ENCODE measurements around the gene CRHR1.
"Not testable (repeated sequence)": the region's sequence is repeated elsewhere in the genome, so short reads cannot be mapped to it uniquely, and the experiment has no call there.

CRHR1 gene

GRCh38 chr17:45851873-45852272 lies 67.8 kb downstream of the CRHR1 start:
- DNase-seq: no peak
- in situ Hi-C loops (cut with MboI; ENCODE audit: low pct_unique_long_range_greater_than_20kb, low sequenced_read_pairs): no loop called here

- peak; percentile 60 for DNase-seq
- in situ Hi-C loops (cut with MboI; ENCODE audit: low pct_unique_long_range_greater_than_20kb, low sequenced_read_pairs): no loop called here
Measured at GRCh38 chr17:45852535-45853297, 68.6 kb downstream of the CRHR1 start.

GRCh38 chr17:45854209-45854608 lies 70.1 kb downstream of the CRHR1 start:
- in situ Hi-C loops (cut with MboI; ENCODE audit: low pct_unique_long_range_greater_than_20kb, low sequenced_read_pairs): no loop called here
- no peak for DNase-seq

- no peak for DNase-seq
- in situ Hi-C loops (cut with MboI; ENCODE audit: low pct_unique_long_range_greater_than_20kb, low sequenced_read_pairs): no loop called here
Measured at GRCh38 chr17:45855691-45856336, 71.7 kb downstream of the CRHR1 start.

- in situ Hi-C loops (cut with MboI; ENCODE audit: low pct_unique_long_range_greater_than_20kb, low sequenced_read_pairs): no loop called here
- peak; percentile 47 for DNase-seq
Measured at GRCh38 chr17:45857977-45858708, 74.0 kb downstream of the CRHR1 start.

GRCh38 chr17:45861165-45861564 lies 77.0 kb downstream of the CRHR1 start:
- no peak for DNase-seq
- in situ Hi-C loops (cut with MboI; ENCODE audit: low pct_unique_long_range_greater_than_20kb, low sequenced_read_pairs): no loop called here

- DNase-seq; in situ Hi-C loops (cut with MboI; ENCODE audit: low pct_unique_long_range_greater_than_20kb, low sequenced_read_pairs): not testable (repeated sequence)
Measured at GRCh38 chr17:45862127-45862526, 78.0 kb downstream of the CRHR1 start.

- in situ Hi-C loops (cut with MboI; ENCODE audit: low pct_unique_long_range_greater_than_20kb, low sequenced_read_pairs): no loop called here
- no peak for DNase-seq
Measured at GRCh38 chr17:45863857-45864654, 79.9 kb downstream of the CRHR1 start.

- in situ Hi-C loops (cut with MboI; ENCODE audit: low pct_unique_long_range_greater_than_20kb, low sequenced_read_pairs): no loop called here
Measured at GRCh38 chr17:45867171-45867570, 83.1 kb downstream of the CRHR1 start.

GRCh38 chr17:45867702-45868101 lies 83.6 kb downstream of the CRHR1 start:
- in situ Hi-C loops (cut with MboI; ENCODE audit: low pct_unique_long_range_greater_than_20kb, low sequenced_read_pairs): no loop called here
- DNase-seq: no peak

More at GRCh38 chr17:45867171-45867570, 83.1 kb downstream of the CRHR1 start:
- no peak for DNase-seq

- in situ Hi-C loops (cut with MboI; ENCODE audit: low pct_unique_long_range_greater_than_20kb, low sequenced_read_pairs): no loop called here
- DNase-seq: no peak
Measured at GRCh38 chr17:45868276-45868675, 84.2 kb downstream of the CRHR1 start.

- in situ Hi-C loops (cut with MboI; ENCODE audit: low pct_unique_long_range_greater_than_20kb, low sequenced_read_pairs): no loop called here
- no peak for DNase-seq
Measured at GRCh38 chr17:45869676-45870341, 85.7 kb downstream of the CRHR1 start.

GRCh38 chr17:45870342-45870974 lies 86.3 kb downstream of the CRHR1 start:
- no peak for DNase-seq
- in situ Hi-C loops (cut with MboI; ENCODE audit: low pct_unique_long_range_greater_than_20kb, low sequenced_read_pairs): no loop called here

- no peak for DNase-seq
- in situ Hi-C loops (cut with MboI; ENCODE audit: low pct_unique_long_range_greater_than_20kb, low sequenced_read_pairs): no loop called here
Measured at GRCh38 chr17:45871718-45872117, 87.6 kb downstream of the CRHR1 start.

- in situ Hi-C loops (cut with MboI; ENCODE audit: low pct_unique_long_range_greater_than_20kb, low sequenced_read_pairs): no loop called here
- peak; percentile 28 for DNase-seq
Measured at GRCh38 chr17:45873728-45874127, 89.6 kb downstream of the CRHR1 start.

GRCh38 chr17:45874151-45874550 lies 90.0 kb downstream of the CRHR1 start:
- in situ Hi-C loops (cut with MboI; ENCODE audit: low pct_unique_long_range_greater_than_20kb, low sequenced_read_pairs): no loop called here
- no peak for DNase-seq

- DNase-seq: no peak
- in situ Hi-C loops (cut with MboI; ENCODE audit: low pct_unique_long_range_greater_than_20kb, low sequenced_read_pairs): no loop called here
Measured at GRCh38 chr17:45876539-45876938, 92.4 kb downstream of the CRHR1 start.

GRCh38 chr17:45877467-45877866 lies 93.3 kb downstream of the CRHR1 start:
- no peak for DNase-seq

More at GRCh38 chr17:45877467-45877866, 93.3 kb downstream of the CRHR1 start:
- in situ Hi-C loops (cut with MboI; ENCODE audit: low pct_unique_long_range_greater_than_20kb, low sequenced_read_pairs): no loop called here
